HG03095 (cell line): ENCODE data around the gene PRKAG3.
"Not testable (repeated sequence)": the region's sequence is repeated elsewhere in the genome, so short reads cannot be mapped to it uniquely, and the experiment has no call there.

Experiments used
- ATAC-seq: cut with Tn5 transposase; IDR thresholded peaks from one replicate; pipeline ENCODE4 v1.9.1; 2021; ENCODE audit warnings: moderate library complexity; ENCODE audit not compliant: unreplicated experiment

The PRKAG3 gene

GRCh38 chr2:218844334-218844733, 12.7 kb upstream of the PRKAG3 start:
- not testable (repeated sequence) for ATAC-seq

- no peak for ATAC-seq
These were observed 8.3 kb upstream of the PRKAG3 start for GRCh38 chr2:218839888-218840287.

- ATAC-seq, result no peak
These were observed 7.8 kb upstream of the PRKAG3 start for GRCh38 chr2:218839430-218839829.

- ATAC-seq, result no peak
These were observed 5.9 kb upstream of the PRKAG3 start for GRCh38 chr2:218837495-218837894.

GRCh38 chr2:218834685-218835084, 3.1 kb upstream of the PRKAG3 start:
- no peak for ATAC-seq

GRCh38 chr2:218833023-218833609, 1.5 kb upstream of the PRKAG3 start:
- ATAC-seq, result no peak

GRCh38 chr2:218832520-218832919, 917 bp upstream of the PRKAG3 start:
- ATAC-seq, result no peak

- no peak for ATAC-seq
These were observed 478 bp upstream of the PRKAG3 start for GRCh38 chr2:218832081-218832480.

GRCh38 chr2:218830526-218831306, 887 bp downstream of the PRKAG3 start:
- ATAC-seq, result no peak

- no peak for ATAC-seq
These were observed 1.6 kb downstream of the PRKAG3 start for GRCh38 chr2:218829868-218830451.

- ATAC-seq, result no peak
These were observed 3.2 kb downstream of the PRKAG3 start for GRCh38 chr2:218828477-218828778.

- ATAC-seq, result no peak
These were observed 3.7 kb downstream of the PRKAG3 start for GRCh38 chr2:218827701-218828476.

- no peak for ATAC-seq
These were observed 4.8 kb downstream of the PRKAG3 start for GRCh38 chr2:218826791-218827190.

- ATAC-seq, result no peak
These were observed 7.6 kb downstream of the PRKAG3 start for GRCh38 chr2:218824004-218824403.

- ATAC-seq, result no peak
These were observed 8.3 kb downstream of the PRKAG3 start for GRCh38 chr2:218823196-218823855.

- no peak for ATAC-seq
These were observed 9.0 kb downstream of the PRKAG3 start for GRCh38 chr2:218822622-218823021.

GRCh38 chr2:218821605-218822211, 9.9 kb downstream of the PRKAG3 start:
- ATAC-seq, result no peak

- ATAC-seq, result no peak
These were observed 10.7 kb downstream of the PRKAG3 start for GRCh38 chr2:218820746-218821369.

- no peak for ATAC-seq
These were observed 12.5 kb downstream of the PRKAG3 start for GRCh38 chr2:218819093-218819492.

GRCh38 chr2:218816561-218817011, 15.0 kb downstream of the PRKAG3 start:
- ATAC-seq, result no peak
